Activated naive CD4-positive, alpha-beta T cell treated with anti-CD3 and anti-CD28 coated beads, Interleukin-2, amount 50 U/mL, for 24 hours (primary cell): ENCODE results near the gene YIPF6.
"Not testable (repeated sequence)": the region's sequence is repeated elsewhere in the genome, so short reads cannot be mapped to it uniquely, and the experiment has no call there.

Experiments used
- H3K27ac Mint-ChIP-seq: one replicate; pipeline ENCODE4 v1.8.0; 2021; ENCODE audit warnings: mild to moderate bottlenecking, mixed read lengths
- H3K27me3 Mint-ChIP-seq: one replicate; pipeline ENCODE4 v1.8.0; 2021; ENCODE audit warnings: mixed read lengths
- H3K36me3 Mint-ChIP-seq: one replicate; pipeline ENCODE4 v1.8.0; 2021; ENCODE audit warnings: mixed read lengths
- H3K4me1 Mint-ChIP-seq: one replicate; pipeline ENCODE4 v1.8.0; 2021; ENCODE audit warnings: mixed read lengths
- H3K4me3 Mint-ChIP-seq: one replicate; pipeline ENCODE4 v1.8.0; 2021; ENCODE audit warnings: mild to moderate bottlenecking, mixed read lengths
- H3K9me3 Mint-ChIP-seq: one replicate; pipeline ENCODE4 v1.8.0; 2021; ENCODE audit warnings: mixed read lengths

YIPF6 gene

DNA sequence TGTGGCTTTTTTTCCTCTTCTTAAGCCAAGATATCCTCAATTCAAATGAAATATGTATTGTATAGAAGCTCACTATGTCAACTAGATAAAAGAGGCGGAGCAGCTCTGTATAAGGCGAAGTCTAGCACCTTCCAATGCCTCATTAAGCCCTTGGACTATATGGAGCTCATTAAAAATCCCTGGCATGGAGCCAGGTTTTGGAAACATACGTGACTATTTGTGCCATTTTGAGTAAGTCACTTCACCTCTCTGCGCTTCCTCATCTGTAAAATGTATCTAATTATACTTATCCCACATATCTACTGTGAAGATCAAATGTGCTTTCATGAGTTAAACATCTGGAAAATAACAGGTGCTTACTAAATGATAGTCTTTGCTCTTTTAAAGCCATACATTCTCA is 57.2 kb downstream of the YIPF6 start:
- Mint-ChIP-seq H3K36me3 (peaks cover 6% of the 10 kb centered on the region), H3K4me3 (no peak overlapping the region), H3K4me1 (no peaks in the 10 kb centered on the region), H3K9me3 (no peaks in the 10 kb centered on the region), H3K27ac (no peak overlapping the region), H3K27me3 (no peaks in the 10 kb centered on the region)

DNA sequence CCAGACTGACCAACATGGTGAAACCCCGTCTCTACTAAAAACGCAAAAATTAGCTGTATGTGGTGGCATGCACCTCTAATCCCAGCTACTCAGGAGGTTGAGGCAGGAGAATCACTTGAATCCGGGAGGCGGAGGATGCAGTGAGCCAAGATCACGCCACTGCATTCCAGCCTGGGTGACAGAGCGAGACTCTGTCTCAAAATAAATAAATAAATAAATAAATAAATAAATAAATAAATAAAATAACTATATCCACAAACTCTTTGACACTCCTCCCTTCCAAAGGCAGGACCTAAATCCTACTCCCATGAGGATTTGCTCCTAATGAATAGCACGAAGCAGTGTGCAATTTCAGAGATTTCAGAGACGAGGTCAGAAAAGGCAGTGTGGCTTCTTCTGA is 58.3 kb downstream of the YIPF6 start:
- H3K27me3 Mint-ChIP-seq, H3K4me1 Mint-ChIP-seq, H3K27ac Mint-ChIP-seq, H3K4me3 Mint-ChIP-seq, H3K9me3 Mint-ChIP-seq, H3K36me3 Mint-ChIP-seq: not testable (repeated sequence)

DNA sequence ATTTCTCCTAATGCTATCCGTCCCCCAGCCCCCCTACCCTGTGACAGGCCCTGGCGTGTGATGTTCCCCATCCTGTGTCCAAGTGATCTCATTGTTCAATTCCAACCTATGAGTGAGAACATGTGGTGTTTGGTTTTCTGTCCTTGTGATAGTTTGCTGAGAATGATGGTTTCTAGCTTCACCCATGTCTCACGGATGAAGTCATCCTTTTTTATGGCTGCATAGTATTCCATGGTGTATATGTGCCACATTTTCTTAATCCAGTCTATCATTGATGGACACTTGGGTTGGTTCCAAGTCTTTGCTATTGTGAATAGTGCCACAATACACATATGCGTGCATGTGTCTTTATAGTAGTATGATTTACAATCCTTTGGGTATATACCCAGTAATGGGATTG is 61.1 kb downstream of the YIPF6 start:
- H3K9me3 Mint-ChIP-seq, H3K27me3 Mint-ChIP-seq, H3K4me3 Mint-ChIP-seq, H3K4me1 Mint-ChIP-seq, H3K27ac Mint-ChIP-seq: not testable (repeated sequence)
- peaks cover 11% of the 10 kb centered on the region for H3K36me3 Mint-ChIP-seq

DNA sequence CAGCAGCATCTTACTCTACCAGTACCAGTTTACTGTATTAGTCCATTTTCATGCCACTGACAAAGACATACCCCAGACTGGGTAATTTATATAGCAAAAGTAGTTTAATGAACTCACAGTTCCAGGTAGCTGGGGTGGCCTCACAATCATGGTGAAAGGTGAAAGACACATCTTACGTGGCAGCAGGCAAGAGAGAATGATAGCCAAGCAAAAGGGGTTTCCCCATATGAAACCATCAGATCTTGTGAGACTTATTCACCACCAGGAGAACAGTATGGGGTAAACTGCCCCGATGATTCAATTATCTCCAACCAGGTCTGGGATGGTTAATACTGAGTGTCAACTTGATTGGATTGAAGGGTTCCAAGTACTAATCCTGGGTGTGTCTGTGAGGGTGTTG is 69.3 kb downstream of the YIPF6 start:
- Mint-ChIP-seq H3K4me1 (peaks cover 7% of the 10 kb centered on the region), H3K4me3 (no peak overlapping the region), H3K27me3 (no peaks in the 10 kb centered on the region), H3K36me3 (peaks cover 14% of the 10 kb centered on the region), H3K9me3 (no peaks in the 10 kb centered on the region), H3K27ac (no peak overlapping the region)

DNA sequence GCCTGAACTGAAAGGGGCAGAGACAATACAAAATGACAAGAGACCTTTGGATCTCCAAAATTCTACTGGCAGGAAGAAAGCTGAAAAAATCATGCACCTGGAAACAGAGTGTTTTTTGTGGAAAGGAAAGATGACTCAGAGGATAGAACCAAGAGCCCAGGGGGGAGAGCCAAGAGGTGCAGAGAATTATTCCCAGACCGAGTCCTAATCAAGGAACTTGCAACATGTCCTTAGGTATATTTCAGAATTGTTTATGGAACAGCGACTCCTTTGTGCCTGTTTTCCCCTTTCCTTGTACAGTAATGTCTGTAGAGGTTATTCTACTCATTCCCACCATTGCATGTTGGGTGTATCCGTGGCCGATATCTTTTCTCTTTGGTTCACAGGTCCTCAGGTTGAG is 71.7 kb downstream of the YIPF6 start:
- Mint-ChIP-seq H3K27me3 (no peaks in the 10 kb centered on the region), H3K36me3 (peaks cover 7% of the 10 kb centered on the region), H3K9me3 (no peaks in the 10 kb centered on the region), H3K4me1 (peaks cover 7% of the 10 kb centered on the region), H3K27ac (no peak overlapping the region), H3K4me3 (no peak overlapping the region)

DNA sequence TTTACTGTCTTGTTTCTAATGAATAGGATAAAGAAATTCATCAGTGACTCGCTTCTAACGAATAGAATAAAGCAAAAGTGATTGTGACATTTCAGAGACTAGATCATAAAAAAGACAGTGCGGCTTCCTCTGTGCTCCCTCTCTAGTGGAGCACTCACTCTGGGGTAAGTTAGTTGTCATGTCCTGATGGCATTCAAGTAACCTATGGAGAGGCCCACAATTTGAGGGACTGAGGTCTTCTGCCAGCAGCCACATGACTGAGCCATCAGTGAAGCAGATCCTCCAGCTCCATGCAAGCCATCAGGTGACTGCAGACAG is 72.4 kb downstream of the YIPF6 start:
- Mint-ChIP-seq H3K4me1 (peaks cover 7% of the 10 kb centered on the region), H3K4me3 (no peak overlapping the region), H3K9me3 (no peaks in the 10 kb centered on the region), H3K27ac (no peak overlapping the region), H3K27me3 (no peaks in the 10 kb centered on the region), H3K36me3 (peaks cover 7% of the 10 kb centered on the region)

DNA sequence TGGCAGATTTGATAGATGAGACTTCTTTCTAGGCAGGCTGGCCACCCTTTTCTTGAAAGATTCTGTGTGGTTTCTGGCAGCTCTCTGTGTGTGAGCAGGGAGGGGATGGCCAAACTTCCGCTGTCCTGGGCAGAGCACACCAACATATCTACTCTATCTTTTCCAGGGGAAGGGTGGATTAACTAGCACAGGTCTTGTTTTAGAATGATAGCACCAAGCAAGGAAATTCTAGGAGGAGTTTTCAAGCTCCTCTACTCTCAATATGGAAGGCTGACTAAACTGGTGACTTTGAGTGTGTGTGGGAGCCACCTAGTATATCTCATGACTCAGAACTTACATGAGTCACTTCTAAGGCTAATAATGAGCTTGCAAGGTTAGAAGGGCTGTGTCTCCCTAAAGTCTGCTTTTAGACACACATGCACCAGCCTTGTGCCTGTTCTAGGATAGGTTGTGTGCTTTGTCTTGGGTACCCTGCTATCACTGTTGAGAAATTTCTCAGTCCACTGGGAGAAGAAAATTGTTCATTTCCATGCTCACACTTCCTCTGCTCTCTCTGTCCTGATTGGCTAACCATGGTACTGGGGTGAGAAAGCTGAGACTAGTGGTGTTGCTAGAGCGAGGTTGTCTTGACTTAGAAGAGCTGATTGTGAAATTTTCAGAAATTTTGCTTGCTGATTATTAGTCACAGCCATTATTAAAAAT is 72.9 kb downstream of the YIPF6 start:
- H3K4me3 Mint-ChIP-seq: no peak overlapping the region
- peaks cover 5% of the 10 kb centered on the region for H3K36me3 Mint-ChIP-seq
- no peaks in the 10 kb centered on the region for H3K27me3 Mint-ChIP-seq
- H3K9me3 Mint-ChIP-seq: no peaks in the 10 kb centered on the region
- H3K4me1 Mint-ChIP-seq: peaks cover 7% of the 10 kb centered on the region
- no peak overlapping the region for H3K27ac Mint-ChIP-seq

DNA sequence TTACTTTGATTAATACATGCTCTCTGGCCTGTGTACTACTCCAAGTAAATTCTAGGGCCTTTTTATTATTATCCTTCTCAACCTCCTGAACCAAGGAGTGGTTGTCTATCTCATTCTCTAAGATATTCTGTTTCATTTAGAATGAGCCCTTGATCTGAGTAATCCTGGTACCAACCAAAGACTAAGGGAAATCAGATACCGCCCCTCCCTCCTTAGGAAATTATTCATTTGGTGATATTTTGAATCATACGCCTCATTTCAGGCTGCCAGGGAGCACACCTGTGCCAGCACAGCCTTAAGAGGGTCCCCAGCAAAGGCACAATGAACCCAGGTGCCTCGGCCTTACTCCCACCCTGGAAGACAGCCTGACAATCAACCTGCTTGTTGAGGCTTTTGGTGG is 75.4 kb downstream of the YIPF6 start:
- Mint-ChIP-seq H3K27me3 (no peaks in the 10 kb centered on the region), H3K9me3 (no peaks in the 10 kb centered on the region), H3K27ac (no peak overlapping the region), H3K4me1 (peaks cover 7% of the 10 kb centered on the region), H3K4me3 (no peak overlapping the region), H3K36me3 (peaks cover 2% of the 10 kb centered on the region)

DNA sequence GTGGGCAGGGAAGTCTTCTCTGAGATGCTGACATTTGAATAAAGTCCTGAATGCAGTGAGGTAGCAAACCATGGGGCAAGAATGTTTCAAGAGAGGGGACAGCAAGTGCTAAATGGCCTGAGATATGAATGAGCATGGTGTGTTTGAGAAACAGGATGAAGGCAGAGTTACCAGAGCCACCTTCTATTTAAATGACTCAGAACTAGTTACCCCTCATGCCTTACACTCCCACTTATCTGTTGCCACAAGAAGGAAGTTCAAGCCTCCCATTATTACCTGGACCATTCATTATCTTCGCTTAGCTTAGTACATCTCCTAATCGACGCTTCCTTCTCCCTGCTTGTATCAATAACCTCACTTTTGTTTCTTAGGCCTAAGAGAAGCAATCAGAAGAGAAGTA is 81.0 kb downstream of the YIPF6 start:
- Mint-ChIP-seq H3K27me3 (no peaks in the 10 kb centered on the region), H3K36me3 (peaks cover 5% of the 10 kb centered on the region), H3K4me1 (no peaks in the 10 kb centered on the region), H3K27ac (no peak overlapping the region), H3K9me3 (no peaks in the 10 kb centered on the region), H3K4me3 (no peak overlapping the region)

DNA sequence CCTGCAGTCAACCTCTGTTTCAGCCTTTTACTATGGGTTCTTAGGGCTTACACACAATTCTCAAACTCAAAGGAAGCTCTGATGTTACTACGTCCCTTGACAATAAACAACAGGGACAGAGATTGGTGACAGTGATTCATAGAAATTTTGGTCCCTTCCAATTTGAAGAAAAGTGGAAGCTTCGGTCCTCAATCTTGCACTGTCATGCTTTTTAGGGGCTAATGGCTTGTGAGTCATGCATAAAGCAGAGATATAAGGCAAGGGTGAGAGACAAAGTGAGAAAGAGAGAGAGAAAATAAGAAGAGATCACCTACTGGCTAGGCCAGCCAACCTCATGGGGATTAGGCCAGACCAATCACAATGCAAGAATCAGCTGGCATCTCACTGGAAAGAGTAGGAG is 85.4 kb downstream of the YIPF6 start:
- Mint-ChIP-seq H3K36me3 (peaks cover 12% of the 10 kb centered on the region), H3K27ac (no peak overlapping the region), H3K27me3 (no peaks in the 10 kb centered on the region), H3K4me1 (no peaks in the 10 kb centered on the region), H3K4me3 (no peak overlapping the region), H3K9me3 (no peaks in the 10 kb centered on the region)
